ENCODE measurements around the gene PLEKHA7.

DNA sequence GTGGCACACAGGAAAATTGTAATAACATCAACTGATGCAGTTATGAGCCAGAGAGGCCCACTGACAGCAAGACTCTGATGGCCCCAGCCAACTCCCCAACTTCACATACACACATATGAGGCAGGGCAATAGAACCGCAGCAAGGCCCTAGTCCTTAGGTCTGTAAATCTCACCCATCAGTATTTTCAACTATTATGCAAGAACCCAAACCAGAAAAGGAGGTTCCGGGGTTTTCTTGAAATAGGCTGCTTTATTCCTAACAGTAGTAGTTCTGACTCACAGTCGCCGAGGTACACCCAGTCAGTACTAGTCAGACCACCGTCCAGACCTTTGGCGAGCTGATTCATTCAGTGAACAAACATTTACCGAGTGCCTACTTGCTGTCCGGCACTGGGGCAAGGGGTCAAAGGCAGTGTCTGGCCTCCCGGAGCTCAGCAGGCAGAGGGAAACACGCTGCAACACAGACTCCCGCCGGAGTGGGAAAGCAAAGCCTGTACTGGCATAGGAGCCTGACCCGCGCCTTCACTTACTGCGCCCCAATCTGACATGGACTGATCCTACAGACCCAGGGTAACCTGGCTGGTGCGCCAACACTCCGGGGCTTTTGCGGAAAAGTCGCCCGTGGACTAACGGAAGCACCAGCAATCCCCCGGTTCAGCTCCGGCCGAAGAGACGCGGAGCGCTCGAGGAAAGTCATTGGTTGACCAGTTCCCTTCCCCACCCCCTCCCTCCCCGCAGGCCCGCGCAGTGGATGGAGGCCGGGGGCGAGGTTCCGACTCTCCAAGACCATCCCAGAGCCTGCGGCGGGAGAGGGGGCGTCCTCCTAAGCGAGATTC lies 1.3 kb downstream of the PLEKHA7 start:
- TF ChIP-seq, protein P1, sequence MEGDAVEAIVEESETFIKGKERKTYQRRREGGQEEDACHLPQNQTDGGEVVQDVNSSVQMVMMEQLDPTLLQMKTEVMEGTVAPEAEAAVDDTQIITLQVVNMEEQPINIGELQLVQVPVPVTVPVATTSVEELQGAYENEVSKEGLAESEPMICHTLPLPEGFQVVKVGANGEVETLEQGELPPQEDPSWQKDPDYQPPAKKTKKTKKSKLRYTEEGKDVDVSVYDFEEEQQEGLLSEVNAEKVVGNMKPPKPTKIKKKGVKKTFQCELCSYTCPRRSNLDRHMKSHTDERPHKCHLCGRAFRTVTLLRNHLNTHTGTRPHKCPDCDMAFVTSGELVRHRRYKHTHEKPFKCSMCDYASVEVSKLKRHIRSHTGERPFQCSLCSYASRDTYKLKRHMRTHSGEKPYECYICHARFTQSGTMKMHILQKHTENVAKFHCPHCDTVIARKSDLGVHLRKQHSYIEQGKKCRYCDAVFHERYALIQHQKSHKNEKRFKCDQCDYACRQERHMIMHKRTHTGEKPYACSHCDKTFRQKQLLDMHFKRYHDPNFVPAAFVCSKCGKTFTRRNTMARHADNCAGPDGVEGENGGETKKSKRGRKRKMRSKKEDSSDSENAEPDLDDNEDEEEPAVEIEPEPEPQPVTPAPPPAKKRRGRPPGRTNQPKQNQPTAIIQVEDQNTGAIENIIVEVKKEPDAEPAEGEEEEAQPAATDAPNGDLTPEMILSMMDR (IDR thresholded peaks at IDR 0.05; ENCODE audit: low read depth, low read length, poor library complexity, severe bottlenecking), result no peak
- TF ChIP-seq EZH2phosphoT487 (IDR thresholded peaks at IDR 0.05; ENCODE audit: borderline replicate concordance, low read length), result no peak

Measured in DOHH2 (cell line).